Glutamatergic neuron (in vitro differentiated cells): ENCODE data around the gene COMMD4. TPM values are rescaled to one million over a fixed set of nuclear protein-coding genes. Genes with fewer than 3 reads are reported as not detected.

Source experiments
- DNase-seq: peaks from one replicate; pipeline ENCODE4 v3.0.0; 2022
- H3K27ac Mint-ChIP-seq: one replicate; pipeline ENCODE4 v1.8.0; 2020; ENCODE audit warnings: mild to moderate bottlenecking, mixed read lengths, inconsistent platforms; ENCODE audit not compliant: unreplicated experiment
- H3K27me3 Mint-ChIP-seq: one replicate; pipeline ENCODE4 v1.8.0; 2020; ENCODE audit warnings: mild to moderate bottlenecking, moderate library complexity, mixed read lengths, inconsistent platforms; ENCODE audit not compliant: unreplicated experiment
- H3K36me3 Mint-ChIP-seq: one replicate; pipeline ENCODE4 v1.8.0; 2020; ENCODE audit warnings: mild to moderate bottlenecking, mixed read lengths, inconsistent platforms; ENCODE audit not compliant: unreplicated experiment
- H3K4me1 Mint-ChIP-seq: one replicate; pipeline ENCODE4 v1.8.0; 2020; ENCODE audit warnings: mild to moderate bottlenecking, low read depth, mixed read lengths, inconsistent platforms; ENCODE audit not compliant: unreplicated experiment
- H3K4me3 Mint-ChIP-seq: one replicate; pipeline ENCODE4 v1.8.0; 2020; ENCODE audit warnings: mild to moderate bottlenecking, mixed read lengths, inconsistent platforms; ENCODE audit not compliant: unreplicated experiment
- H3K9me3 Mint-ChIP-seq: one replicate; pipeline ENCODE4 v1.8.0; 2020; ENCODE audit warnings: mild to moderate bottlenecking, moderate library complexity, mixed read lengths, inconsistent platforms; ENCODE audit not compliant: unreplicated experiment
- total RNA-seq: library from RNA; stranded (reverse); fragmentation: NEBNext Ultra II Directional; extraction: Animal tissue kit (Norgen Biotek cat#: 25700); gene quantifications from one replicate; pipeline ENCODE4 v1.2.1, GENCODE V29; 2021; ENCODE audit not compliant: unreplicated experiment
- TF ChIP-seq, protein P1 (sequence below): fragments of 200-600 bp; sonication (generic); IDR thresholded peaks from one replicate; pipeline ENCODE4 v1.5.0; 2021; ENCODE audit not compliant: partially characterized antibody, unreplicated experiment

Gene COMMD4
- total RNA-seq, 1 donor from 2014 or later, result 66.2 TPM

DNA sequence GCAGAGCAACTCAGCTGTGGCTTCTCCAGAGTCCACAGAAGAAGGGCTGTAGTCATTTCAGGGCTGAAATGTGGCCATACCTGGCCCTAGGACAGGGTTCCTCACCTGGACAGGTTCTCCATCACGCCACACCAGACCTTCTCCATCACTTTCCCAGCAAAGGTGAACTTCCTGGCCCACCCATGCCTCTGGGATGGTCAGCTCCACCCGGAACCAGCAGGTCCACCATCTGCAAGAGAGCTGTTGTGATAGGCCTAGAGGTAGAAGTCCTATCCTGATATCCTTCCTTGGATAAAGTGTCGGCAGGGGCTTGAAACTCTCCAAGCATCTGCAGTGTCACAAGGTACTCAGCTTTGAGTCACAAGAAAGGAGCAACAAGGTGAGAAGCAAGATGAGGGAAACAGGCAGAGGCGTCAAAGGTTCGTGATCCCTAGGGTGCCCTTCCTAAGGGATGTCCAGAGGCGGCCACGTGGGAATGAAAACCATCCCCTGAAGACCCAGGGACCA, 31.6 kb downstream of the COMMD4 start:
- H3K27me3 Mint-ChIP-seq, result peaks cover 1% of the 10 kb centered on the region
- H3K4me1 Mint-ChIP-seq, result peaks cover 2% of the 10 kb centered on the region
- peak overlapping the region; percentile 85 for H3K4me3 Mint-ChIP-seq
- H3K36me3 Mint-ChIP-seq, result no peaks in the 10 kb centered on the region
- TF ChIP-seq, protein P1, sequence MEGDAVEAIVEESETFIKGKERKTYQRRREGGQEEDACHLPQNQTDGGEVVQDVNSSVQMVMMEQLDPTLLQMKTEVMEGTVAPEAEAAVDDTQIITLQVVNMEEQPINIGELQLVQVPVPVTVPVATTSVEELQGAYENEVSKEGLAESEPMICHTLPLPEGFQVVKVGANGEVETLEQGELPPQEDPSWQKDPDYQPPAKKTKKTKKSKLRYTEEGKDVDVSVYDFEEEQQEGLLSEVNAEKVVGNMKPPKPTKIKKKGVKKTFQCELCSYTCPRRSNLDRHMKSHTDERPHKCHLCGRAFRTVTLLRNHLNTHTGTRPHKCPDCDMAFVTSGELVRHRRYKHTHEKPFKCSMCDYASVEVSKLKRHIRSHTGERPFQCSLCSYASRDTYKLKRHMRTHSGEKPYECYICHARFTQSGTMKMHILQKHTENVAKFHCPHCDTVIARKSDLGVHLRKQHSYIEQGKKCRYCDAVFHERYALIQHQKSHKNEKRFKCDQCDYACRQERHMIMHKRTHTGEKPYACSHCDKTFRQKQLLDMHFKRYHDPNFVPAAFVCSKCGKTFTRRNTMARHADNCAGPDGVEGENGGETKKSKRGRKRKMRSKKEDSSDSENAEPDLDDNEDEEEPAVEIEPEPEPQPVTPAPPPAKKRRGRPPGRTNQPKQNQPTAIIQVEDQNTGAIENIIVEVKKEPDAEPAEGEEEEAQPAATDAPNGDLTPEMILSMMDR, result no peak
- DNase-seq, result no peak
- H3K9me3 Mint-ChIP-seq, result peaks cover 7% of the 10 kb centered on the region
- peak overlapping the region; percentile 71 for H3K27ac Mint-ChIP-seq

DNA sequence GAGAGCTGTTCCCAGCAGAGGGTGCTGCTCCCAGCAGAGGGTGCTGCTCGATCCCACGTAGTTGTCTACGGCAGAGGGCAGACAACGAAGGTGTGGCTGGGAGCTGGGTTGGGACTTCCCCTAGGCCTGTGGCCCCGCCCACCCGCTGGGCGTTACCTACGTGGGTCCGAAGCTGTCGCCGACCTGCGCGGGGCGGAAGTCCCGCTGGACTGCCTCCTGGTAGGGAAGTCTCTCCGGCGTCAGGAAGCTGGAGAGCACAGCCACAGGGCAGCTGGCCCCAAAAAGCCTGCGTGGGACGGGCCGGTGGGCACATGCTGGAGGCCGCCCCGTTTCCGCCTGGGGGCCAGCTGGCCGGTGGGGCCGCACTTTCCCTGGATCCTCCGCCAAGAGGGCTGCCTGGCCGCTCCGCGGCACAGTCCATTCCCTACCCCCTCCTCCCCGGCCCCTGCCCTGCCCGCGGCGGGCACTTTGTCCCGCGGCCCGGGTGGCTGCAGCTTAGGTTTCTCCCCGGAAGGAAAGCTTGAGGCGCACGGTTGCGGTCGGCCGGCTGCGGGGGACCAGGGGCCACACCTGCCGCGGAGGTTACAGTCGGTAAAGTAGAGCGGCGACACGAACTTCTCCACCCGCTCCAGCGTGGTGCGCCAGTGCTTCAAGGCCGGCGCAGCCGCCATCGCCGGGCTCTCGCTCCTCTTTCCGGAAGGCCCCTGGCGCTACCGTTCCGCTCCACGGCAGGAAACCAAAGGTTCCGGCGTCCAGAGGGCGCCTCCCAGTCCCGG, 32.2 kb downstream of the COMMD4 start, which contains the start of gene MAN2C1:
Gene MAN2C1, minus strand, starts transcription at position 695 of the 776 bp plus-strand sequence. Its CDS starts 24 bp downstream, at position 671.
- TF ChIP-seq, protein P1, result no peak
- Mint-ChIP-seq H3K4me3 (peak within 1 kb of the TSS; percentile 92), H3K27me3 (peaks cover 1% of the 10 kb centered on the region), H3K4me1 (peaks cover 2% of the 10 kb centered on the region), H3K36me3 (no peaks in the 10 kb centered on the region), H3K9me3 (peaks cover 7% of the 10 kb centered on the region), H3K27ac (peak within 1 kb of the TSS; percentile 92)
- DNase-seq, result peak; percentile 95

DNA sequence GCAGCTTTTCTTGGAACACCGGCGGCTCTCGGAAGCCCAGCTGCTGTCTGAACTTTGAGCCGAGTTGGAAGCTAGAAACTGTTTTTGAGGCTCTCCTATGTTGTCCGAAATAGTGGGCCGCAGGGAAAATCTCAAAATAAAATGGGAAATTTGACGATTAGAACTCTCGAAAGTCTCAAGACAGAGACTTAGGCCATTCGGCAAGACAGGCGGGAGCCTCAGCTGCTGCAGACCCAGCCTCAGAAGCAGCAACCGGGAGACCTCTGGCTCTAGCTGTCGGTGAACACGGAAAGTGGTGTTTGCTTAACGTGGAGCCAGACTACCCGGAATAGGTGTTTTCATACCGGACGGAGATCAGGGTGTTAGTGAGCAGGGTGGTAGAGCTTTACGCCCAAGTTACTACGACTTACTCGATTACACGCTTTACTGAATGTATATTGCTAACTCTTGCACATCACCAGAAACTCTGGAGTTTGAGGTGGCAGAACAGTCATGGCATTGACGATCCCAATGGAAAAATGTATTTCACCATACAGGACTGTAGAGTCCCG, 32.9 kb downstream of the COMMD4 start:
- H3K36me3 Mint-ChIP-seq, result no peaks in the 10 kb centered on the region
- TF ChIP-seq, protein P1, result no peak
- peak overlapping the region; percentile 92 for H3K27ac Mint-ChIP-seq
- H3K27me3 Mint-ChIP-seq, result peaks cover 1% of the 10 kb centered on the region
- no peak for DNase-seq
- H3K4me3 Mint-ChIP-seq, result peak overlapping the region; percentile 92
- peaks cover 2% of the 10 kb centered on the region for H3K4me1 Mint-ChIP-seq
- H3K9me3 Mint-ChIP-seq, result peaks cover 7% of the 10 kb centered on the region

DNA sequence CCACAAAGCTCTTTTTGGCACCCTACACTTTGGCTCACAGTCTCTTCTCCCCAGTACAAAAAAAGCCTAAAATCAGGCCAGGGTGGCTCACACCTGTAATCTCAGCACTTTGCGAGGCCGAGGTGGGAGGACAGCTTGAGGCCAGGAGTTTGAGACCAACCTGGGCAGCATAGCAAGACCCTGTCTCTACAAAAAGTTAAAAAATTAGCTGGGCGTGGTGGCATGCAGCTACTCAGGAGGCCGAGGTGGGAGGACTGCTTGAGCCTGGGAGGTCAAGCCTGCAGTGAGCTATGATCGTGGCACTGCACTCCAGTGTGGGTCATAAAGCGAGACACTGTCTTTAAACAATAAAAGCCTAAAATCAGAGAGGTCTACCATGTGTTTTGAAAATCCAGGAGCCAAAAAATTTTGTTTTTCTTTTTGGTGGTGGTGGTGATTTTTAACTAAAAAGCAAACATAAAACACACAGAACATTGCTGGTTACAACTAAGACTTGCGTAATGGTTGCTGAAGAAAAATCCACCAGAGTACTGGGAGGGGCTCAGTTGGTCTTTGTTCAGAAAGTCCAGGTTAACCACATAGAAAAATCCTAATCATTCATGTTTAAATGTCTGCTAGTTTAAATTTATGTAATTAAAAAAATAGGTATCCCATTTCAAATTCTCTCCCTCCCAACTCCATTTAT, 34.2 kb downstream of the COMMD4 start:
- H3K27me3 Mint-ChIP-seq, result peaks cover 1% of the 10 kb centered on the region

More for the DNA sequence above, 34.2 kb downstream of the COMMD4 start:
- TF ChIP-seq, protein P1, result no peak
- Mint-ChIP-seq H3K4me1 (peaks cover 2% of the 10 kb centered on the region), H3K9me3 (peaks cover 7% of the 10 kb centered on the region), H3K36me3 (no peaks in the 10 kb centered on the region), H3K4me3 (peak overlapping the region; percentile 92), H3K27ac (peak overlapping the region; percentile 92)
- no peak for DNase-seq
